Measurements from ENCODE around the gene SGCD.

GRCh38 chr5:156694598-156694997 is 367.6 kb downstream of the SGCD start:
- TF ChIP-seq, protein P1, sequence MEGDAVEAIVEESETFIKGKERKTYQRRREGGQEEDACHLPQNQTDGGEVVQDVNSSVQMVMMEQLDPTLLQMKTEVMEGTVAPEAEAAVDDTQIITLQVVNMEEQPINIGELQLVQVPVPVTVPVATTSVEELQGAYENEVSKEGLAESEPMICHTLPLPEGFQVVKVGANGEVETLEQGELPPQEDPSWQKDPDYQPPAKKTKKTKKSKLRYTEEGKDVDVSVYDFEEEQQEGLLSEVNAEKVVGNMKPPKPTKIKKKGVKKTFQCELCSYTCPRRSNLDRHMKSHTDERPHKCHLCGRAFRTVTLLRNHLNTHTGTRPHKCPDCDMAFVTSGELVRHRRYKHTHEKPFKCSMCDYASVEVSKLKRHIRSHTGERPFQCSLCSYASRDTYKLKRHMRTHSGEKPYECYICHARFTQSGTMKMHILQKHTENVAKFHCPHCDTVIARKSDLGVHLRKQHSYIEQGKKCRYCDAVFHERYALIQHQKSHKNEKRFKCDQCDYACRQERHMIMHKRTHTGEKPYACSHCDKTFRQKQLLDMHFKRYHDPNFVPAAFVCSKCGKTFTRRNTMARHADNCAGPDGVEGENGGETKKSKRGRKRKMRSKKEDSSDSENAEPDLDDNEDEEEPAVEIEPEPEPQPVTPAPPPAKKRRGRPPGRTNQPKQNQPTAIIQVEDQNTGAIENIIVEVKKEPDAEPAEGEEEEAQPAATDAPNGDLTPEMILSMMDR (IDR thresholded peaks at IDR 0.05): no peak
- TF ChIP-seq EP300 (IDR thresholded peaks at IDR 0.05): no peak
- TF ChIP-seq POLR2A (IDR thresholded peaks at IDR 0.05): no peak
